ENCODE measurements around the gene ADAMTSL4. TPM values are rescaled to one million over a fixed set of nuclear protein-coding genes. Genes with fewer than 3 reads are reported as not detected.

The ADAMTSL4 gene
- total RNA-seq, 1 experiment from 2014 or later: 4.3 TPM

GRCh38 chr1:150511985-150512660 is 37.1 kb upstream of the ADAMTSL4 start (continued):
- TF ChIP-seq FOSL1 (IDR thresholded peaks at IDR 0.05; ENCODE audit: low read depth) (no peak), YY1 (IDR thresholded peaks at IDR 0.05; ENCODE audit: extremely low read depth, insufficient replicate concordance, low read depth, low read length) (no peak), RAD21 (IDR thresholded peaks at IDR 0.05; ENCODE audit: low read depth) (no peak), ELF1 (IDR thresholded peaks at IDR 0.05; ENCODE audit: borderline replicate concordance, low read depth) (no peak)

GRCh38 chr1:150512846-150513245 is 36.4 kb upstream of the ADAMTSL4 start:
- Histone ChIP-seq H3K9me2 (ENCODE audit: insufficient read depth) (no peaks in the 10 kb centered on the region), H3K9ac (ENCODE audit: low read length) (no peak overlapping the region), H4K20me1 (ENCODE audit: insufficient read depth) (no peaks in the 10 kb centered on the region), H3K4me2 (ENCODE audit: low read length) (no peak overlapping the region), H3K4me1 (ENCODE audit: control insufficient read depth in 1 of 2, insufficient read depth in 2 of 2, low read length in 2 of 2) (peaks cover 15 to 31% of the 10 kb centered on the region in 2 experiments), H3K27me3 (ENCODE audit: insufficient read depth, low read length) (no peaks in the 10 kb centered on the region), H3K36me3 (ENCODE audit: control insufficient read depth in 1 of 2, insufficient read depth in 2 of 2, low read length in 2 of 2) (no peaks in the 10 kb centered on the region), H3K9me3 (ENCODE audit: control insufficient read depth in 1 of 2, insufficient read depth in 1 of 2, low read depth in 1 of 2, low read length in 2 of 2) (no peaks in the 10 kb centered on the region), H3K79me2 (ENCODE audit: insufficient read depth, low read length) (no peaks in the 10 kb centered on the region), H3K4me3 (replicated peaks in 1 of 2; ENCODE audit: low read depth in 1 of 2, low read length in 2 of 2) (no peak overlapping the region), H3K27ac (ENCODE audit: low read depth, low read length) (no peak overlapping the region), H2AFZ (ENCODE audit: low read depth, low read length, poor library complexity, severe bottlenecking) (no peak overlapping the region)
- ChIA-PET POLR2A (no interaction called here), RAD21 (ENCODE audit: low non-redundant PET in 1 of 2, low total read pairs in 2 of 2, uncharacterized antibody in 2 of 2, unreplicated experiment in 2 of 2) (no interaction called here), CTCF (interaction anchor here (1.5 kb wide), 1 partner anchor 20 kb away, joined by 10 read pairs; no protein-coding TSS in a partner anchor)
- no TSS peak for BruUV-seq (replicated peaks)
- no peak for ATAC-seq
- DNase-seq (ENCODE audit: low read depth, low spot score): no peak
- TF ChIP-seq RAD21 (IDR thresholded peaks at IDR 0.05; ENCODE audit: low read depth) (no peak), JUND (IDR thresholded peaks at IDR 0.05) (no peak), SIN3A (IDR thresholded peaks at IDR 0.05; ENCODE audit: low read depth) (no peak), YY1 (IDR thresholded peaks at IDR 0.05; ENCODE audit: extremely low read depth, insufficient replicate concordance, low read depth, low read length) (no peak), ZNF274 (IDR thresholded peaks at IDR 0.05; ENCODE audit: low read depth, low read length) (no peak), POLR2A (IDR thresholded peaks at IDR 0.05; ENCODE audit: borderline replicate concordance, extremely low read depth, insufficient read depth, insufficient read length) (no peak), TCF7L2 (IDR thresholded peaks at IDR 0.05; ENCODE audit: borderline replicate concordance, extremely low read depth, insufficient read depth, insufficient read length) (no peak), SRF (IDR thresholded peaks at IDR 0.05; ENCODE audit: low read depth) (no peak), CEBPB (IDR thresholded peaks at IDR 0.05; ENCODE audit: low read depth) (no peak)
- TF ChIP-seq, protein P1, sequence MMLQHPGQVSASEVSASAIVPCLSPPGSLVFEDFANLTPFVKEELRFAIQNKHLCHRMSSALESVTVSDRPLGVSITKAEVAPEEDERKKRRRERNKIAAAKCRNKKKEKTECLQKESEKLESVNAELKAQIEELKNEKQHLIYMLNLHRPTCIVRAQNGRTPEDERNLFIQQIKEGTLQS (IDR thresholded peaks at IDR 0.05): no peak
- TF ChIP-seq, protein P2, sequence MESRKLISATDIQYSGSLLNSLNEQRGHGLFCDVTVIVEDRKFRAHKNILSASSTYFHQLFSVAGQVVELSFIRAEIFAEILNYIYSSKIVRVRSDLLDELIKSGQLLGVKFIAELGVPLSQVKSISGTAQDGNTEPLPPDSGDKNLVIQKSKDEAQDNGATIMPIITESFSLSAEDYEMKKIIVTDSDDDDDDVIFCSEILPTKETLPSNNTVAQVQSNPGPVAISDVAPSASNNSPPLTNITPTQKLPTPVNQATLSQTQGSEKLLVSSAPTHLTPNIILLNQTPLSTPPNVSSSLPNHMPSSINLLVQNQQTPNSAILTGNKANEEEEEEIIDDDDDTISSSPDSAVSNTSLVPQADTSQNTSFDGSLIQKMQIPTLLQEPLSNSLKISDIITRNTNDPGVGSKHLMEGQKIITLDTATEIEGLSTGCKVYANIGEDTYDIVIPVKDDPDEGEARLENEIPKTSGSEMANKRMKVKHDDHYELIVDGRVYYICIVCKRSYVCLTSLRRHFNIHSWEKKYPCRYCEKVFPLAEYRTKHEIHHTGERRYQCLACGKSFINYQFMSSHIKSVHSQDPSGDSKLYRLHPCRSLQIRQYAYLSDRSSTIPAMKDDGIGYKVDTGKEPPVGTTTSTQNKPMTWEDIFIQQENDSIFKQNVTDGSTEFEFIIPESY (IDR thresholded peaks at IDR 0.05; ENCODE audit: extremely low read depth, insufficient replicate concordance, low read length): no peak
- intact Hi-C loops (cut with micrococcal nuclease): no loop called here
